Measurements from ENCODE around the gene PJA2.

DNA sequence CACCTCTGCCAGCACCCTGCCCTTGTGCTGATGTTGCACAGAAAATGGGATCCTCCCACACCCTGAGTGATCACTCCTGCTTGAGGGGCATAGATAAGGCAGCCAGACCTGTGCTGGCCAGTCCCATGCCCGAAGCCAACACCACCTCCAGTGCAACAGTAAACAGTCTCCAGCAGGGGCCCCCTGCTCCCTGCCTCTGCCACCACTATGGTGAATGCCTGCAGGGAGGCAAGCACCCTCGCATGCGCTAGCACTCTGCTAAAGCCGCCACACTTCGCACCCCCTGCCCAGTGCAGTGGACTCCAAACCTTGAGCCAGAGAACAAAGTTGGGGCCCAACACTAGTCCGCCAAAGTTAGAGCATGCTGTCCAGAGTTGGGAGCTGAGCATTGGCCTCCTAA lies 118.7 kb downstream of the PJA2 start:
- TF ChIP-seq EP300 (IDR thresholded peaks at IDR 0.05) (no peak), POLR2A (IDR thresholded peaks at IDR 0.05) (no peak)
- TF ChIP-seq, protein P1, sequence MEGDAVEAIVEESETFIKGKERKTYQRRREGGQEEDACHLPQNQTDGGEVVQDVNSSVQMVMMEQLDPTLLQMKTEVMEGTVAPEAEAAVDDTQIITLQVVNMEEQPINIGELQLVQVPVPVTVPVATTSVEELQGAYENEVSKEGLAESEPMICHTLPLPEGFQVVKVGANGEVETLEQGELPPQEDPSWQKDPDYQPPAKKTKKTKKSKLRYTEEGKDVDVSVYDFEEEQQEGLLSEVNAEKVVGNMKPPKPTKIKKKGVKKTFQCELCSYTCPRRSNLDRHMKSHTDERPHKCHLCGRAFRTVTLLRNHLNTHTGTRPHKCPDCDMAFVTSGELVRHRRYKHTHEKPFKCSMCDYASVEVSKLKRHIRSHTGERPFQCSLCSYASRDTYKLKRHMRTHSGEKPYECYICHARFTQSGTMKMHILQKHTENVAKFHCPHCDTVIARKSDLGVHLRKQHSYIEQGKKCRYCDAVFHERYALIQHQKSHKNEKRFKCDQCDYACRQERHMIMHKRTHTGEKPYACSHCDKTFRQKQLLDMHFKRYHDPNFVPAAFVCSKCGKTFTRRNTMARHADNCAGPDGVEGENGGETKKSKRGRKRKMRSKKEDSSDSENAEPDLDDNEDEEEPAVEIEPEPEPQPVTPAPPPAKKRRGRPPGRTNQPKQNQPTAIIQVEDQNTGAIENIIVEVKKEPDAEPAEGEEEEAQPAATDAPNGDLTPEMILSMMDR (IDR thresholded peaks at IDR 0.05) = no peak

Measured in gastroesophageal sphincter (tissue), 3 donors.